Esophagus squamous epithelium (tissue), 5 donors: ENCODE measurements around the gene TMC4. TPM values are rescaled to one million over a fixed set of nuclear protein-coding genes. Genes with fewer than 3 reads are reported as not detected.

ENCODE experiments used
- DNase-seq: peaks from one replicate; lab custom pipeline; 2025; lab: John Stamatoyannopoulos, UW
- H3K27ac ChIP-seq, 4 donors: fragments of 200-600 bp; sonication (generic); one replicate each; pipeline ENCODE4 v1.5.1; 2016 to 2019; ENCODE audit warnings: mild to moderate bottlenecking in 1 of 4
- H3K27me3 ChIP-seq, 4 donors: fragments of 200-600 bp; sonication (generic); 1 replicate in 3 of 4; 2 replicates in 1 of 4; pipeline versions ENCODE4 v1.5.1 to v1.6.0; 2017 to 2021; ENCODE audit warnings: antibody characterized with exemption in 1 of 4
- H3K36me3 ChIP-seq, 3 donors: fragments of 200-600 bp; sonication (generic); one replicate each; pipeline ENCODE4 v1.5.1; 2016 to 2019
- H3K4me1 ChIP-seq, 3 donors: fragments of 200-600 bp; sonication (generic); one replicate each; pipeline ENCODE4 v1.5.1; 2017 to 2019
- H3K4me3 ChIP-seq, 4 donors: fragments of 200-600 bp; sonication (generic); 1 replicate in 3 of 4; 2 replicates in 1 of 4; pipeline ENCODE4 v1.5.1; 2016 to 2019; ENCODE audit warnings: mild to moderate bottlenecking in 2 of 4, moderate library complexity in 1 of 4
- H3K9me3 ChIP-seq, 3 donors: fragments of 200-600 bp; sonication (generic); one replicate each; pipeline ENCODE4 v1.5.1; 2016 to 2019
- POLR2A ChIP-seq, 4 donors: fragments of 450-650 bp; IDR thresholded peaks; one replicate each; pipeline ENCODE4 v1.6.1; 2017; ENCODE audit warnings: antibody characterized with exemption in 4 of 4, mild to moderate bottlenecking in 4 of 4, moderate library complexity in 3 of 4
- WGBS, 2 donors: methylation state at CpG; one replicate each; pipeline ENCODE4 v1.1.5; 2018; 5-methylcytosine and 5-hydroxymethylcytosine counted together
- intact Hi-C: fragments of 100-400 bp; cut with DNase I; formaldehyde crosslinking; loops from one replicate; pipeline ENCODE4 v1.15.0; 2022
- total RNA-seq, 4 donors: library from RNA; depleted of rRNA; stranded (reverse); fragments of >200 nt; gene quantifications; one replicate each; pipeline ENCODE4 v1.1.0, GENCODE V29; 2016
- TF ChIP-seq, protein P1 (sequence below), 6 experiments: fragments of 450-650 bp in 4 of 6; fragments of 200-600 bp in 2 of 6; sonication (generic) in 2 of 6; IDR thresholded peaks; one replicate each; pipeline ENCODE4 v1.5.1; 2016 to 2019; ENCODE audit warnings: antibody characterized with exemption in 6 of 6, mild to moderate bottlenecking in 4 of 6, moderate library complexity in 4 of 6
- donor health status: DM: yes; HTN: yes; CAD: no.

TMC4 gene
- total RNA-seq, 4 donors from 2014 or later, result 4.0 to 45.6 (median 17.5) TPM

DNA sequence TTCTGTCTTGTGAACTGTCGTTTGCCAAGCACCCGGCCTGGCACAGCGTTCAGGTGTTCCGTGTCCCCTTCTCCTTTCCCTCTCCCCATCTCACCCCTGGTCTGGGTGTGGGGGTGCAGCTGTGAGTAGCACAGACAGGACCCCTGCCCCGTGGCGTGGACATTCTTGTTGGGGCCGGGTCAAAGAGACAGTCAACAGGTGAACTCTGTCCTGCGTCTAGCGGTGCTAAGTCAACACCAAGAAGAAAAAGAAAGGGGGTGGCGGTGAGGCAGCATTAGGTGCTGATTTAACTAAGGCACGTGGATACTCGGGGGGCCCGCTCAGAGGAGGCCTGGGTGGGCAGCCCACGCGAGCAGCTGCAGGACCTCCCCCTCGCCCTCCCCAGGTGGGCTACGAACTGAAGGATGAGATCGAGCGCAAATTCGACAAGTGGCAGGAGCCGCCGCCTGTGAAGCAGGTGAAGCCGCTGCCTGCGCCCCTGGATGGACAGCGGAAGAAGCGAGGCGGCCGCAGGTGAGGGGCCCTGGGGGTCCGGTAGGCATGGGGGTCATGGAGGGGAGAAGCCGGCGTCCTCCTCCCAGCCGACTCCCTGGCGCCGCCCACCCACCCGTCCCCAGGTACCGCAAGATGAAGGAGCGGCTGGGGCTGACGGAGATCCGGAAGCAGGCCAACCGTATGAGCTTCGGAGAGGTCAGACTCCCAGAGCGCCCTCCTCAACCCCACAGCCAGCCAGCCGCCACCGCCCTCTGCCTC lies 45.1 kb downstream of the TMC4 start:
- Histone ChIP-seq H3K36me3 (peaks cover 45 to 100% (median 60%) of the 10 kb centered on the region in 3 donors), H3K4me3 (no peak overlapping the region), H3K4me1 (no peaks in the 10 kb centered on the region), H3K9me3 (no peaks in the 10 kb centered on the region), H3K27ac (no peak overlapping the region), H3K27me3 (no peaks in the 10 kb centered on the region)
- no peak for DNase-seq
- intact Hi-C loops, result no loop called here
- WGBS, 2 donors, result 92 to 94% methylated on average over 21 to 32 of the region's 44 CpGs
- TF ChIP-seq POLR2A (IDR thresholded peaks at IDR 0.05), result no peak
- TF ChIP-seq, protein P1, sequence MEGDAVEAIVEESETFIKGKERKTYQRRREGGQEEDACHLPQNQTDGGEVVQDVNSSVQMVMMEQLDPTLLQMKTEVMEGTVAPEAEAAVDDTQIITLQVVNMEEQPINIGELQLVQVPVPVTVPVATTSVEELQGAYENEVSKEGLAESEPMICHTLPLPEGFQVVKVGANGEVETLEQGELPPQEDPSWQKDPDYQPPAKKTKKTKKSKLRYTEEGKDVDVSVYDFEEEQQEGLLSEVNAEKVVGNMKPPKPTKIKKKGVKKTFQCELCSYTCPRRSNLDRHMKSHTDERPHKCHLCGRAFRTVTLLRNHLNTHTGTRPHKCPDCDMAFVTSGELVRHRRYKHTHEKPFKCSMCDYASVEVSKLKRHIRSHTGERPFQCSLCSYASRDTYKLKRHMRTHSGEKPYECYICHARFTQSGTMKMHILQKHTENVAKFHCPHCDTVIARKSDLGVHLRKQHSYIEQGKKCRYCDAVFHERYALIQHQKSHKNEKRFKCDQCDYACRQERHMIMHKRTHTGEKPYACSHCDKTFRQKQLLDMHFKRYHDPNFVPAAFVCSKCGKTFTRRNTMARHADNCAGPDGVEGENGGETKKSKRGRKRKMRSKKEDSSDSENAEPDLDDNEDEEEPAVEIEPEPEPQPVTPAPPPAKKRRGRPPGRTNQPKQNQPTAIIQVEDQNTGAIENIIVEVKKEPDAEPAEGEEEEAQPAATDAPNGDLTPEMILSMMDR (IDR thresholded peaks at IDR 0.05), result no peak

DNA sequence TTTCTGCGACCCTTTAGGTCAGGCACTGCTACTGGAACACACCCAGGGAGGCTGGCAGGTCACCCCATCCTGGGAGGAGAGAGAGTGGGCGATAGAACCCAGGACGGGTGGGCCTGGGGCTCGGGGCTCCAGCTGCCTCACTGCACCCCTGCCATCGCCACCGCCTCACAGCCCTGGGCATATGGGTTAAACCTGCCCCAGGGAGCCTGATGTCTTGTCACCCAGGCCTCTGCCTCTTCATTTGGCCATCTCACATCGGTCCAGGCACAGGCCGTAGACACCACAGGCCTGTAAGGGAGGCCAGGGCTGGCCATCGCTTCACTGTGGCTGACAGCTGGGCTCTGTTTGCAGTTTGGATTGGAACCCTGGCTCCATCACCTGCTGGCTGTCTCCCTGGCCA lies 47.2 kb downstream of the TMC4 start:
- H3K36me3 ChIP-seq, result peaks cover 45 to 100% (median 66%) of the 10 kb centered on the region in 3 donors

DNA sequence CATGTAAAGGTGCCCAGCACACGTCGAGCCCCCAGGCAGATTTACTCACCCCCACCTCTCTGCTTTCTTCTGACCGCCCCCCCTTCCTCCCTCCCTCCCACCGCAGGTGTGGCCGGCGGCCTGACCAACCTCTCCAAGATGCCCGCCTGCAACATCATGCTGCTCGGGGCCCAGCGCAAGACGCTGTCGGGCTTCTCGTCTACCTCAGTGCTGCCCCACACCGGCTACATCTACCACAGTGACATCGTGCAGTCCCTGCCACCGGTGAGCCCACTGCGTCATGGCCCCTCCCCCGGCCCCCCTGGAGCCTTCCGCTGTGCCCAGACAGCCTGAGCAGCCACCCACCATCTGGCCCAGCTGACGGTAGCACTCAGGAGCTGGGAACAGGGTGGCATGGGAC lies 48.6 kb downstream of the TMC4 start:
- no peak overlapping the region for H3K4me3 ChIP-seq
- intact Hi-C loops, result no loop called here
- H3K27me3 ChIP-seq, result no peaks in the 10 kb centered on the region
- no peak overlapping the region for H3K27ac ChIP-seq
- peaks cover 43 to 100% (median 63%) of the 10 kb centered on the region in 3 donors for H3K36me3 ChIP-seq
- H3K4me1 ChIP-seq, result no peaks in the 10 kb centered on the region
- H3K9me3 ChIP-seq, result no peaks in the 10 kb centered on the region
- TF ChIP-seq POLR2A (IDR thresholded peaks at IDR 0.05), result no peak
- TF ChIP-seq, protein P1 (IDR thresholded peaks at IDR 0.05), result no peak
- WGBS, 2 donors, result 81 to 92% methylated on average over 3 to 8 of the region's 19 CpGs
- no peak for DNase-seq

More for the DNA sequence above, 47.2 kb downstream of the TMC4 start:
- 33 to 95% methylated on average over 2 to 3 of the region's 9 CpGs for WGBS, 2 donors
- no peak overlapping the region for H3K27ac ChIP-seq
- no peak overlapping the region for H3K4me3 ChIP-seq
- intact Hi-C loops, result no loop called here
- no peaks in the 10 kb centered on the region for H3K27me3 ChIP-seq
- H3K4me1 ChIP-seq, result no peaks in the 10 kb centered on the region
- no peak for TF ChIP-seq POLR2A (IDR thresholded peaks at IDR 0.05)
- TF ChIP-seq, protein P1 (IDR thresholded peaks at IDR 0.05), result no peak
- DNase-seq, result no peak
- no peaks in the 10 kb centered on the region for H3K9me3 ChIP-seq

DNA sequence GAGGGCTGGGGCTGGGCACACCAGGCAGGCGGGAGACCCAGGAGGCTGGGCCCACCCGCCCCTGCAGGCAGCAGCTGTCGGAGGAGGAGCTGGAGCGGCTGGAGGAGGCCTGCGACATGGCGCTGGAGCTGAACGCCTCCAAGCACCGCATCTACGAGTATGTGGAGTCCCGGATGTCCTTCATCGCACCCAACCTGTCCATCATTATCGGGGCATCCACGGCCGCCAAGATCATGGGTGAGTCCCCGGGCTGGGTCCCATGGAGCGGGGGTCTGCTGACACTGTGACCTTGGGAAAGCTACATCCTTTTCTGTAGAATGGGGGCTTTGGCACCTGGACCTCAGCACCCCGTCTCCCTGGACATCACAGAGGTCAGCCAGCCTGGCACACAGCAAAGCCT lies 49.3 kb downstream of the TMC4 start:
- DNase-seq, result no peak
- WGBS, 2 donors, result 90% methylated on average over 8 of the region's 17 CpGs; no CpG with 5 or more reads in 1 of the 2 donors
- TF ChIP-seq, protein P1 (IDR thresholded peaks at IDR 0.05), result no peak

DNA sequence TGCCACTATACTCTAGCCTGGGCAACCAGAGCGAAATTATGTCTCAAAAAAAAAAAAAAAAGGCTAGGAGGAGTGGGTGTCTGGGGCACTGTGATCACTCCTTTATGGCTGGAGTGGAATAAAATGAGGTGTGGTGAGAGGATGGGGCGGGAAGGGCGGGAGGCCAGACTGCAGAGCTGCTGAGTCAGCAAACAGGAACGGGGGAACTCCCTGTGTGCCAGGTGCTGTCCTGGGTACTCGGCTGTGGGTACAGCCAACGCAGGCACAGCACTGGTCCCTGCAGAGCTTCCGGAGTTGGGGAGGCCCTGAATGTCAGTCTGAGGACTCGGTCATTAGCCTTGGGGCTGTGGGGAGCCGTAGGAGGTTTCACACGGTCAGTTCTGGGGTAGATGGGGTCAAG lies 51.7 kb downstream of the TMC4 start:
- H3K4me1 ChIP-seq, result peaks cover 4 to 12% (median 9%) of the 10 kb centered on the region in 3 donors
- intact Hi-C loops, result no loop called here
- no peaks in the 10 kb centered on the region for H3K9me3 ChIP-seq
- no peak overlapping the region for H3K4me3 ChIP-seq
- H3K27ac ChIP-seq, result no peak overlapping the region
- H3K36me3 ChIP-seq, result peaks cover 23 to 85% (median 34%) of the 10 kb centered on the region in 3 donors
- WGBS, 2 donors, result 76 to 89% methylated on average over 7 to 10 of the region's 10 CpGs
- DNase-seq, result no peak
- no peak for TF ChIP-seq POLR2A (IDR thresholded peaks at IDR 0.05)
- TF ChIP-seq, protein P1 (IDR thresholded peaks at IDR 0.05), result no peak
- H3K27me3 ChIP-seq, result no peaks in the 10 kb centered on the region

More for the DNA sequence above, 49.3 kb downstream of the TMC4 start:
- no peak overlapping the region for H3K4me3 ChIP-seq
- H3K27ac ChIP-seq, result no peak overlapping the region
- no peaks in the 10 kb centered on the region for H3K4me1 ChIP-seq
- no peaks in the 10 kb centered on the region for H3K9me3 ChIP-seq
- H3K27me3 ChIP-seq, result no peaks in the 10 kb centered on the region
- intact Hi-C loops, result no loop called here
- H3K36me3 ChIP-seq, result peaks cover 36 to 100% (median 56%) of the 10 kb centered on the region in 3 donors
